ENCODE results near the gene PHOX2B.

PHOX2B gene

GRCh38 chr4:41723286-41723685, 25.2 kb downstream of the PHOX2B start:
- H3K36me3 ChIP-seq (ENCODE audit: control insufficient read depth, insufficient read depth, low read length): peaks cover 3% of the 10 kb centered on the region
- no peak overlapping the region for H3K4me3 ChIP-seq (ENCODE audit: low read depth, low read length)
- no peaks in the 10 kb centered on the region for H3K4me1 ChIP-seq
- no peak overlapping the region for H3K27ac ChIP-seq
- H3K9ac ChIP-seq: no peak overlapping the region
- H3K27me3 ChIP-seq (ENCODE audit: control insufficient read depth, insufficient read depth, low read length): no peaks in the 10 kb centered on the region
- H3K9me3 ChIP-seq (ENCODE audit: control insufficient read depth, low read length): no peaks in the 10 kb centered on the region
- no peaks in the 10 kb centered on the region for H3K79me2 ChIP-seq
- H3K4me2 ChIP-seq (ENCODE audit: low read length): no peak overlapping the region
- H2AFZ ChIP-seq: no peak overlapping the region
- TF ChIP-seq CTCF (IDR thresholded peaks at IDR 0.05): no peak

GRCh38 chr4:41722181-41722580, 26.3 kb downstream of the PHOX2B start:
- Histone ChIP-seq H3K9ac (no peak overlapping the region), H3K27ac (no peak overlapping the region), H3K36me3 (ENCODE audit: control insufficient read depth, insufficient read depth, low read length) (peaks cover 3% of the 10 kb centered on the region), H3K4me2 (ENCODE audit: low read length) (no peak overlapping the region), H3K4me3 (ENCODE audit: low read depth, low read length) (no peak overlapping the region), H2AFZ (no peak overlapping the region), H3K27me3 (ENCODE audit: control insufficient read depth, insufficient read depth, low read length) (no peaks in the 10 kb centered on the region), H3K9me3 (ENCODE audit: control insufficient read depth, low read length) (no peaks in the 10 kb centered on the region), H3K79me2 (no peaks in the 10 kb centered on the region), H3K4me1 (no peaks in the 10 kb centered on the region)
- no peak for TF ChIP-seq CTCF (IDR thresholded peaks at IDR 0.05)

- Histone ChIP-seq H3K36me3 (ENCODE audit: control insufficient read depth, insufficient read depth, low read length) (no peaks in the 10 kb centered on the region), H3K27me3 (ENCODE audit: control insufficient read depth, insufficient read depth, low read length) (no peaks in the 10 kb centered on the region), H3K4me1 (no peaks in the 10 kb centered on the region), H3K4me2 (ENCODE audit: low read length) (no peak overlapping the region), H2AFZ (no peak overlapping the region), H3K9ac (no peak overlapping the region), H3K79me2 (no peaks in the 10 kb centered on the region), H3K9me3 (ENCODE audit: control insufficient read depth, low read length) (no peaks in the 10 kb centered on the region), H3K4me3 (ENCODE audit: low read depth, low read length) (no peak overlapping the region), H3K27ac (no peak overlapping the region)
- TF ChIP-seq CTCF (IDR thresholded peaks at IDR 0.05): no peak
Measured at GRCh38 chr4:41719417-41719816, 29.1 kb downstream of the PHOX2B start.

GRCh38 chr4:41718907-41719306, 29.6 kb downstream of the PHOX2B start:
- no peak overlapping the region for H3K9ac ChIP-seq
- no peaks in the 10 kb centered on the region for H3K9me3 ChIP-seq (ENCODE audit: control insufficient read depth, low read length)
- no peak overlapping the region for H3K4me2 ChIP-seq (ENCODE audit: low read length)
- H3K27me3 ChIP-seq (ENCODE audit: control insufficient read depth, insufficient read depth, low read length): no peaks in the 10 kb centered on the region
- H2AFZ ChIP-seq: no peak overlapping the region
- H3K27ac ChIP-seq: no peak overlapping the region
- H3K79me2 ChIP-seq: no peaks in the 10 kb centered on the region
- no peak for TF ChIP-seq CTCF (IDR thresholded peaks at IDR 0.05)
- no peaks in the 10 kb centered on the region for H3K4me1 ChIP-seq
- no peak overlapping the region for H3K4me3 ChIP-seq (ENCODE audit: low read depth, low read length)
- no peaks in the 10 kb centered on the region for H3K36me3 ChIP-seq (ENCODE audit: control insufficient read depth, insufficient read depth, low read length)

- Histone ChIP-seq H3K4me2 (ENCODE audit: low read length) (no peak overlapping the region), H2AFZ (no peak overlapping the region), H3K9me3 (ENCODE audit: control insufficient read depth, low read length) (no peaks in the 10 kb centered on the region), H3K4me3 (ENCODE audit: low read depth, low read length) (no peak overlapping the region), H3K4me1 (no peaks in the 10 kb centered on the region), H3K9ac (no peak overlapping the region), H3K27ac (no peak overlapping the region), H3K27me3 (ENCODE audit: control insufficient read depth, insufficient read depth, low read length) (no peaks in the 10 kb centered on the region), H3K36me3 (ENCODE audit: control insufficient read depth, insufficient read depth, low read length) (no peaks in the 10 kb centered on the region), H3K79me2 (no peaks in the 10 kb centered on the region)
- TF ChIP-seq CTCF (IDR thresholded peaks at IDR 0.05): no peak
Measured at GRCh38 chr4:41715155-41715554, 33.4 kb downstream of the PHOX2B start.

Measured in parathyroid adenoma (tissue), 2 donors.